ENCODE measurements around the gene ADCY4. TPM values are rescaled to one million over a fixed set of nuclear protein-coding genes. Genes with fewer than 3 reads are reported as not detected.

ADCY4 gene
- total RNA-seq, 1 experiment from 2014 or later: 0.86 TPM

GRCh38 chr14:24307575-24308341, 27.1 kb downstream of the ADCY4 start, which contains the start of gene CIDEB:
Gene CIDEB, minus strand, starts transcription at chr14:24307977. Its CDS starts 119 bp downstream, at chr14:24307858.
- Histone ChIP-seq H3K9me3 (ENCODE audit: control insufficient read depth in 1 of 2, insufficient read depth in 1 of 2, low read depth in 1 of 2, low read length in 2 of 2) (no peaks in the 10 kb centered on the region), H4K20me1 (ENCODE audit: insufficient read depth) (no peaks in the 10 kb centered on the region), H3K27ac (ENCODE audit: low read depth, low read length) (peak within 1 kb of the TSS; percentile 20), H3K4me2 (ENCODE audit: low read length) (peak within 1 kb of the TSS; percentile 57), H3K27me3 (ENCODE audit: insufficient read depth, low read length) (no peaks in the 10 kb centered on the region), H3K4me3 (replicated peaks in 1 of 2; ENCODE audit: low read depth in 1 of 2, low read length in 2 of 2) (no peak within 1 kb of the TSS), H3K9ac (ENCODE audit: low read length) (peak within 1 kb of the TSS; percentile 29; the same call in 1 of the 2 replicates), H2AFZ (ENCODE audit: low read depth, low read length, poor library complexity, severe bottlenecking) (no peak within 1 kb of the TSS), H3K9me2 (ENCODE audit: insufficient read depth) (no peaks in the 10 kb centered on the region), H3K4me1 (ENCODE audit: control insufficient read depth in 1 of 2, insufficient read depth in 2 of 2, low read length in 2 of 2) (peaks cover 7 to 16% of the 10 kb centered on the region in 2 experiments), H3K79me2 (ENCODE audit: insufficient read depth, low read length) (no peaks in the 10 kb centered on the region; the same call in 1 of the 2 replicates), H3K36me3 (ENCODE audit: control insufficient read depth in 1 of 2, insufficient read depth in 2 of 2, low read length in 2 of 2) (peaks cover 30 to 35% of the 10 kb centered on the region in 2 experiments; a peak in 3 of 4 replicates)
- ChIA-PET CTCF (interaction anchor here (0.6 to 3.3 kb wide), 24 partner anchors 9 to 249 kb away, joined by 3 to 59 read pairs (median 4); partner anchors contain the start of genes CHMP4A, DHRS1, MDP1 and NOP9), POLR2A (interaction anchor here (0.7 to 1.9 kb wide), 4 partner anchors 9 to 124 kb away, joined by 3 to 7 read pairs (median 4); partner anchors contain the start of gene TINF2), RAD21 (ENCODE audit: low non-redundant PET in 1 of 2, low total read pairs in 2 of 2, uncharacterized antibody in 2 of 2, unreplicated experiment in 2 of 2) (interaction anchor here in 1 of 2 experiments (1.0 kb wide), 2 partner anchors 124 to 249 kb away, joined by 3 read pairs; no protein-coding TSS in a partner anchor)
- DNase-seq (ENCODE audit: low read depth, low spot score) (no peak), ATAC-seq (peak; percentile 88)
- BruUV-seq (replicated peaks): no TSS peak
- no peak for TF ChIP-seq REST (IDR thresholded peaks at IDR 0.05; ENCODE audit: low read depth)
- TF ChIP-seq RAD21 (IDR thresholded peaks at IDR 0.05; ENCODE audit: low read depth): peak; percentile 57
- TF ChIP-seq ELF1 (IDR thresholded peaks at IDR 0.05; ENCODE audit: borderline replicate concordance, low read depth): no peak
- TF ChIP-seq CEBPB (IDR thresholded peaks at IDR 0.05; ENCODE audit: low read depth): no peak
- TF ChIP-seq CTCF (IDR thresholded peaks at IDR 0.05 in 2 of 3, conservative IDR thresholded peaks at IDR 0.05 in 1 of 3; ENCODE audit: borderline replicate concordance in 1 of 3, insufficient read depth in 1 of 3, low read depth in 2 of 3, low read length in 2 of 3): peak; percentile 69 to 98 (median 97); a peak in 5 of 6 replicates
- intact Hi-C loops (cut with micrococcal nuclease): no loop called here
